Epithelial cell of proximal tubule (primary cell): ENCODE measurements around the gene TADA2A. TPM values are rescaled to one million over a fixed set of nuclear protein-coding genes. Genes with fewer than 3 reads are reported as not detected.

ENCODE experiments used
- DNase-seq: peaks from one replicate; pipeline ENCODE4 v3.0.0-alpha.2; 2011; ENCODE audit warnings: low read depth
- H3K4me3 ChIP-seq: 2 replicates; pipeline ENCODE4 v1.5.1; 2011; ENCODE audit warnings: low read depth, mild to moderate bottlenecking, low read length
- CTCF ChIP-seq: conservative IDR thresholded peaks from 2 replicates; pipeline ENCODE4 v1.5.1; 2012; ENCODE audit warnings: low read depth, mild to moderate bottlenecking, low read length
- total RNA-seq: library from RNA; depleted of rRNA; stranded (reverse); fragments of >200 nt; gene quantifications from 2 replicates; pipeline ENCODE4 v1.2.3, GENCODE V29; 2015

Gene TADA2A
- total RNA-seq, 1 donor from 2014 or later: 10.4 TPM

- H3K4me3 ChIP-seq: no peak overlapping the region
- TF ChIP-seq CTCF: no peak
- no peak for DNase-seq
Observed at GRCh38 chr17:37361543-37361942, 45.1 kb upstream of the TADA2A start.

- H3K4me3 ChIP-seq: no peak overlapping the region
- TF ChIP-seq CTCF: no peak
- DNase-seq: no peak
Observed at GRCh38 chr17:37365589-37365988, 41.1 kb upstream of the TADA2A start.

GRCh38 chr17:37368577-37368976 is 38.1 kb upstream of the TADA2A start:
- no peak for TF ChIP-seq CTCF
- no peak for DNase-seq
- H3K4me3 ChIP-seq: no peak overlapping the region

GRCh38 chr17:37373530-37374159 is 33.0 kb upstream of the TADA2A start:
- no peak for DNase-seq
- peak; percentile 100 for TF ChIP-seq CTCF
- H3K4me3 ChIP-seq: no peak overlapping the region

GRCh38 chr17:37375706-37376105 is 31.0 kb upstream of the TADA2A start, which contains the start of gene C17orf78:
TSS of gene C17orf78 (plus strand) at chr17:37375985. CDS start at chr17:37376093, 108 bp downstream.
- DNase-seq: no peak
- TF ChIP-seq CTCF: no peak
- H3K4me3 ChIP-seq: no peak within 1 kb of the TSS

- no peak for DNase-seq
- no peak overlapping the region for H3K4me3 ChIP-seq
- no peak for TF ChIP-seq CTCF
Observed at GRCh38 chr17:37382056-37382455, 24.6 kb upstream of the TADA2A start.

GRCh38 chr17:37384560-37385149 is 22.0 kb upstream of the TADA2A start:
- no peak overlapping the region for H3K4me3 ChIP-seq
- DNase-seq: no peak

More at GRCh38 chr17:37384560-37385149, 22.0 kb upstream of the TADA2A start:
- no peak for TF ChIP-seq CTCF
